ENCODE results near the gene RRN3. TPM values are rescaled to one million over a fixed set of nuclear protein-coding genes. Genes with fewer than 3 reads are reported as not detected.
"Not testable (repeated sequence)": the region's sequence is repeated elsewhere in the genome, so short reads cannot be mapped to it uniquely, and the experiment has no call there.

Gene RRN3
- total and polyA plus RNA-seq, 11 donors, result 7.9 to 28.5 (median 18.9) TPM

GRCh38 chr16:15141586-15141985 lies 47.5 kb upstream of the RRN3 start:
- TF ChIP-seq, protein P1, sequence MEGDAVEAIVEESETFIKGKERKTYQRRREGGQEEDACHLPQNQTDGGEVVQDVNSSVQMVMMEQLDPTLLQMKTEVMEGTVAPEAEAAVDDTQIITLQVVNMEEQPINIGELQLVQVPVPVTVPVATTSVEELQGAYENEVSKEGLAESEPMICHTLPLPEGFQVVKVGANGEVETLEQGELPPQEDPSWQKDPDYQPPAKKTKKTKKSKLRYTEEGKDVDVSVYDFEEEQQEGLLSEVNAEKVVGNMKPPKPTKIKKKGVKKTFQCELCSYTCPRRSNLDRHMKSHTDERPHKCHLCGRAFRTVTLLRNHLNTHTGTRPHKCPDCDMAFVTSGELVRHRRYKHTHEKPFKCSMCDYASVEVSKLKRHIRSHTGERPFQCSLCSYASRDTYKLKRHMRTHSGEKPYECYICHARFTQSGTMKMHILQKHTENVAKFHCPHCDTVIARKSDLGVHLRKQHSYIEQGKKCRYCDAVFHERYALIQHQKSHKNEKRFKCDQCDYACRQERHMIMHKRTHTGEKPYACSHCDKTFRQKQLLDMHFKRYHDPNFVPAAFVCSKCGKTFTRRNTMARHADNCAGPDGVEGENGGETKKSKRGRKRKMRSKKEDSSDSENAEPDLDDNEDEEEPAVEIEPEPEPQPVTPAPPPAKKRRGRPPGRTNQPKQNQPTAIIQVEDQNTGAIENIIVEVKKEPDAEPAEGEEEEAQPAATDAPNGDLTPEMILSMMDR (IDR thresholded peaks at IDR 0.05), result no peak
- no peak for TF ChIP-seq POLR2A (IDR thresholded peaks at IDR 0.05)
- H3K36me3 ChIP-seq, result no peaks in the 10 kb centered on the region
- H3K4me3 ChIP-seq, result no peak overlapping the region
- 72 to 92% (median 83%) methylated on average over 8 to 15 of the region's 15 CpGs for WGBS, 4 donors
- ATAC-seq (no peak), DNase-seq (peak in 1 of 5 donors; percentile 61)
- H3K4me1 ChIP-seq, result peaks cover 0 to 60% (median 37%) of the 10 kb centered on the region in 12 donors
- no peaks in the 10 kb centered on the region for H3K9me3 ChIP-seq
- peak overlapping the region in 3 of 12 donors; percentile 34 to 94 (median 48) for H3K27ac ChIP-seq
- intact Hi-C loops (cut with DNase I), result no loop called here
- H3K27me3 ChIP-seq, result no peaks in the 10 kb centered on the region

DNA sequence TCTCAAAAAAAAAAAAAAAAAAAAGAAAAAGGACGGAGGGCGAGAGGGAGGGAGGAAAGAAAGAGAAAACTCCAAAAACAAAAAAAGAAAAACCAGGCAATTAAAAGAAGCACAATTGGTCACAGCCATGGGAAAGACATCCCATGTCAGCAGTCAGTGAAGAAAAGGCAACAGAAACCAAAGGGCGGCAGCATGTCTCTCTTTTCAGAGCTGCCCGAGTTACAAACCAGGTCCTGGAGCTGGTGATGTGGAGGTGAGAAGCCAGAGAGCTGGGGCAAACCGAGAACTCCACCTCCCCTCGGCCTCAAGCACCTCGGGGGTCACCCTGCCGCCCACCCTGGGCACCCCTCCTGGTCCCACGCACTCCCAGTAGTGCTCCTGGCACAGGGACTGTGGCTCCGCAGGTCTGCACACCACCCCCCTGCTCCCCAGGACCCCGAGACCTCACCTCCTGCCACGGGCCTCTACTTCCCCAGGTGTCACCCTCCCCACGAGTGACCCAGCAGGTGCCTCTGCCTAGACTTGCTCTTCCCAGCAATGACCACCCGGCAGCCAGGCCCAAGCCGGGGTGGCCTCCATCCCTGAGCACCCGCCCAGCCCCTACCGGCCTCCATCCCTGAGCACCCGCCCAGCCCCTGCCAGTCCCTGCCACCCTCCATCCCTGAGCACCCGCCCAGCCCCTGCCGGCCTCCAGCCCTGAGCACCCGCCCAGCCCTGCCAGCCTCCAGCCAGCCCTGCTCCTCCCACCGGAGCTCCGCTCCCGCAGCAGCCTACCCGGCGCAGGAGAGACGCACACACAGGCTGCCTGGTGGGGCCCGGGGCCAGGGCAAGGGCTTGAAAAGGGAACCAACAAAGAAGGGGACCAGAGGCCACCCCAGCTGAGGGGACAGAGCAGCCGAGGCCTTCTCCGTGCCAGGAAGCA lies 46.6 kb upstream of the RRN3 start:
- intact Hi-C loops (cut with DNase I); H3K36me3 ChIP-seq; H3K9me3 ChIP-seq; H3K4me3 ChIP-seq; H3K27me3 ChIP-seq: not testable (repeated sequence)
- H3K27ac ChIP-seq, result peak overlapping the region in 2 of 12 donors; percentile 48 to 94
- ATAC-seq (peak in 1 of 4 donors; percentile 2), DNase-seq (peak in 1 of 5 donors; percentile 65)
- 72 to 80% (median 76%) methylated on average over 20 to 30 of the region's 30 CpGs for WGBS, 4 donors
- peaks cover 0 to 51% (median 29%) of the 10 kb centered on the region in 12 donors for H3K4me1 ChIP-seq

DNA sequence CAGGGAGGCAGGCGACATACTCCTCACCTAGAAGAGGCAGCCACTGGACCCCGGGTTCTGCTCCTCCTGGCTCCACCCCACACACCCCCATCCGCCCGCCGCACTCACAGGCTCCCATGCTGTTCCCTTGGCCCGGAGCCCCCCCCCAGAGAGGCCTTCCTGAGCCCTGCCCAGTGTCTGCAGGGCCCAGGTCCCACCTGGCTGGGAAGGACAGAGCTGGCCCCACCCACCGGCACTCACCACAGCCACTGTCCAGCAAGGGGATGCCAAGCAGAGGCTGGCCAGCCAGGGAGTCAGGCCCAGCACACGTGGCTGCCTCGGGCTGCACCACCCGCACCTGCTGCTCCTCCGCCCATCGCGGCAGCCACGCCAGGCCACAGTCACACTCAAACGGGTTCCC lies 43.4 kb upstream of the RRN3 start:
- H3K9me3 ChIP-seq; intact Hi-C loops (cut with DNase I); H3K27me3 ChIP-seq; H3K27ac ChIP-seq; H3K4me3 ChIP-seq; ATAC-seq: not testable (repeated sequence)
- peaks cover 0 to 20% (median 5%) of the 10 kb centered on the region in 12 donors for H3K4me1 ChIP-seq
- peaks cover 0 to 12% (median 5%) of the 10 kb centered on the region in 9 donors for H3K36me3 ChIP-seq
- DNase-seq, result peak in 1 of 5 donors; percentile 54
- WGBS, 4 donors, result 74 to 75% (median 75%) methylated on average over 5 to 12 of the region's 15 CpGs; no CpG with 5 or more reads in 1 of the 4 donors

DNA sequence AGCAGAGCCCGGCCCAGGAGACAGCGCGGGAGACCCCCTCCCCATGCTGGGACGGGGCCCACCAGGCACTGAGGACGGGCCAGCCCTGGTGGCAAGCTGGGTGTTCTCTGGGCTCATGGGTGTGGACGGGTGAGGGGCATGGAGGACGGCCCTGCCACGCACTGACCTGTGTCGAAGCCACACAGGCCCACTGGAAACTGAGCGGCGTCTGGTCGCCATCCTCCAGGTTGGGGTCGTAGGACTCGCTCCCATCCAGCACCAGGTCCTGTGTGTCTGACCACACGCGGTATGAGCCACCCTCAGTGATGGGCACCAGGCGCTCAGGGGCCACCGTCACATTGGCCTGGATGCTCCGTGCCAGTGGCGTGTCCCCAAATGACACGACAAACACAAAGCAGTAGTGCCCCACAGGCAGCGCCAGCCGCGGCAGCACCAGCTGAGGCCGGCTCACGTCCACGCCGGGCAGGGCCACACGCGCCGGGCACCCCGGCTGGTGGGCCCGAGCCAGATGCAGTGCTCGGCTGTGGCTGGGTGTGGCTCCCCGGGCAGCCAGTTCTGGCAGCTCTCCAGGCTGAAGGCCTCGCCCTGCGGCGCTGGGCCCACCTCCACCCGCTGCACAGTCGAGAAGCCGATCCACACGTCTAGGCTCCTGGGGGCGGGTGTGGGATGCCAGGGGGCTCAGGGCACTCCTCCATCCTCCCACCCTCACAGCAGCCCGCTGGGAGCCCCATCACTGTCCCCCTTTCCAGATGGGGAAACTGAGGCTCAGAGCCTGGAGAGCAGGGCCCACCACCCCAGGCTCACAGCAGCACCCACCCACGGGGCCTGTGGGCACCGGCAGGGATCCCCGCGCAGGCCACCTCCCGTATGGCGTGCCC lies 41.6 kb upstream of the RRN3 start:
- DNase-seq (peak in 1 of 5 donors; percentile 43), ATAC-seq (peak in 2 of 4 donors; percentile 61 to 66)
- intact Hi-C loops (cut with DNase I); H3K4me1 ChIP-seq; H3K27me3 ChIP-seq; H3K27ac ChIP-seq; H3K4me3 ChIP-seq; H3K9me3 ChIP-seq: not testable (repeated sequence)
- peaks cover 0 to 18% (median 5%) of the 10 kb centered on the region in 9 donors for H3K36me3 ChIP-seq
- 82 to 88% (median 84%) methylated on average over 4 to 43 of the region's 50 CpGs for WGBS, 4 donors

- H3K27ac ChIP-seq; H3K4me3 ChIP-seq; H3K27me3 ChIP-seq; H3K4me1 ChIP-seq; H3K9me3 ChIP-seq; intact Hi-C loops (cut with DNase I): not testable (repeated sequence)
- H3K36me3 ChIP-seq, result peaks cover 0 to 24% (median 7%) of the 10 kb centered on the region in 9 donors
- DNase-seq (peak in 1 of 5 donors; percentile 7), ATAC-seq (peak in 2 of 4 donors; percentile 29 to 56)
- 93 to 96% (median 94%) methylated on average over 10 to 24 of the region's 33 CpGs for WGBS, 4 donors
Measured at GRCh38 chr16:15134752-15135482, 40.8 kb upstream of the RRN3 start.

DNA sequence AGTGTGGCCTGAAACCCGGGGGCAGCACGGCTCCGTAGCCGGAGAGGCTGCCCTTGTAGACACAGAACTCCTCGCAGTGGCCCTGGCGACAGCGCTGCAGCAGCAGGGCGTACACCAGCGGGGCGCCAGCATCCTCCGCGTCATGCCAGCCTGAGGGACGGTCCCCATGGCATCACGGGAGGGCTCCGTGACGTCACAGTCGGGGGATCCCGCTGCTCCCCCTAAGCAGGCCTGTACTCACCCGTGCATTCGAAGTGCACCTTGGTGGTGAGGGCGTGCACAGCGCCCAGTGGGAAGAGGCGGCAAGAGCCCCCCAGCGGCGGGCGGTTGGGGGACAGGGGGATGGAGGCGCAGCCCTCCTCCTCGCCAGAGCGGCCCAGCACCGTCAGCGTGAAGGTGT lies 39.5 kb upstream of the RRN3 start:
- H3K36me3 ChIP-seq, result peaks cover 0 to 28% (median 7%) of the 10 kb centered on the region in 9 donors
- H3K4me1 ChIP-seq; intact Hi-C loops (cut with DNase I); H3K9me3 ChIP-seq; H3K27ac ChIP-seq; ATAC-seq; H3K27me3 ChIP-seq; H3K4me3 ChIP-seq: not testable (repeated sequence)
- 97 to 99% (median 98%) methylated on average over 16 to 20 of the region's 31 CpGs; no CpG with 5 or more reads in 1 of the 4 donors for WGBS, 4 donors
- DNase-seq, result peak in 2 of 5 donors; percentile 8 to 33

GRCh38 chr16:15132719-15133428 lies 38.8 kb upstream of the RRN3 start:
- ATAC-seq; H3K9me3 ChIP-seq; H3K27me3 ChIP-seq; H3K4me3 ChIP-seq; intact Hi-C loops (cut with DNase I); H3K4me1 ChIP-seq; H3K27ac ChIP-seq: not testable (repeated sequence)
- WGBS, 4 donors, result 60 to 93% (median 91%) methylated on average over 1 to 32 of the region's 41 CpGs
- peak in 1 of 5 donors; percentile 21 for DNase-seq
- peaks cover 0 to 32% (median 10%) of the 10 kb centered on the region in 9 donors for H3K36me3 ChIP-seq

DNA sequence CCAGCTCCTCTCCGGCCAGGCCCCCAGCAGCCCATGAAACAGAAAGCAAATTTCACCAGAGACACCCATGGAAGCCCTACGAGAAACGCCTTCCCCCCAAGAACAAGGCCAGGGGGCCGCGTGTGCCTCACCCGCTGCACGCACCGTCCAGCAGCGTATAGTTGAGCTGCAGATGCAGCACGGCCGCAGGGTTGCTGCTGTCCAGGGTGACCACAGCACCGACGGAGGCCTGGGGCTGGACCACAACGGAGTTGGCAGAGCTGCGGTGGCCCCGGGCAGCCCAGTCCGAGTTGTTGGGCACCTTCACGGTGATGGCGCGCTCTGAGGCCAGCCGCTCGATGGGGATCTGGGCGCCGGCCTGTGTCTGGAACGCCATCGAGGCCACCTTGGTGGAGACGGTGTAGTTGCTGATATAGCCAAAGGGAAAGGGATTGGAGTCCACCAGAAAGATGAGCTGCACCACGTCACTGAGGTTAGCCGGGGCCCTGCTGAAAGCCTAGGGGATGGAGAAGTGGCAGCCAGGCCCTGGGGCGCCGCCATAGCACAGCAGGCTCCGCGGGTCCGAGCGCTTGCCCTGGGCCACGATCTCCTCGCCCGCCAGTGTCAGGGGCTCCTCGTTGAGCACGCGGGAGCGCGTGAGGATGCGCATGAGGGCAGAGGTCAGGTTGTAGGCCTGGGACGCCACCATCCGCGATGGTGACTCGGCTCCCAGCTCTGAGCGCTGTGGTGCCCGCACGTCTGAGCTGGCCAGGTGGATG lies 37.0 kb upstream of the RRN3 start:
- H3K4me1 ChIP-seq; intact Hi-C loops (cut with DNase I); ATAC-seq; H3K27ac ChIP-seq; H3K9me3 ChIP-seq; H3K4me3 ChIP-seq; H3K27me3 ChIP-seq: not testable (repeated sequence)
- peaks cover 0 to 39% (median 14%) of the 10 kb centered on the region in 9 donors for H3K36me3 ChIP-seq
- DNase-seq, result peak in 1 of 5 donors; percentile 42
- WGBS, 4 donors, result 94 to 100% (median 96%) methylated on average over 2 to 46 of the region's 51 CpGs; no CpG with 5 or more reads in 1 of the 4 donors
